HG03159 (cell line): ENCODE measurements around the gene EDAR.

Experiments
- ATAC-seq: cut with Tn5 transposase; IDR thresholded peaks from one replicate; pipeline ENCODE4 v1.9.1; 2021; ENCODE audit warnings: mild to moderate bottlenecking, moderate library complexity; ENCODE audit not compliant: unreplicated experiment

The EDAR gene

GRCh38 chr2:108969856-108970255 lies 19.2 kb downstream of the EDAR start:
- ATAC-seq = no peak

GRCh38 chr2:108968619-108969018 lies 20.4 kb downstream of the EDAR start:
- no peak for ATAC-seq

- ATAC-seq = no peak
Measured at GRCh38 chr2:108967757-108968156, 21.3 kb downstream of the EDAR start.

GRCh38 chr2:108965540-108966289 lies 23.3 kb downstream of the EDAR start:
- no peak for ATAC-seq

GRCh38 chr2:108963057-108963456 lies 26.0 kb downstream of the EDAR start:
- ATAC-seq = no peak

DNA sequence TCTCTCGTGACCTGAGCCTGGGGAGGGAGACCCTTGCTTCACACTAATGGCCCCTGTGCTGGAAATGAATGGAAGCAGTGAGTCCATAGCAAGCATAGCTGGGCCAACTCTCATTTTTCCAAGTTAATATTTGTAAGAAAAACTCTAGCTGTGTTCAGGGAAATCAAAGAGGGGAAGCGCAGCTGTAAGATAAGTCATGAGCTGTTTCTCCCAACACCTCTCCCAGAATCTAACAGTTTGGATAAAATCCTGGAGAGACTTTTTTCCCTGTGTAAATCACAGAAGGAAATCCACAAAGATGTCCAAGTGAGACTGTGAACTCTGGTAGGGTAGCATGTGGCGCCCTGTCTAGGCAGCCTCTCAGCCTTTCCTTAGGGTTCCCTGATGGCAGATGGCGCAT lies 27.2 kb downstream of the EDAR start:
- no peak for ATAC-seq

GRCh38 chr2:108960006-108960405 lies 29.0 kb downstream of the EDAR start:
- ATAC-seq = no peak

- no peak for ATAC-seq
Measured at GRCh38 chr2:108959401-108959800, 29.6 kb downstream of the EDAR start.

- ATAC-seq = no peak
Measured at GRCh38 chr2:108958632-108959341, 30.2 kb downstream of the EDAR start.

GRCh38 chr2:108958002-108958401 lies 31.0 kb downstream of the EDAR start:
- no peak for ATAC-seq

DNA sequence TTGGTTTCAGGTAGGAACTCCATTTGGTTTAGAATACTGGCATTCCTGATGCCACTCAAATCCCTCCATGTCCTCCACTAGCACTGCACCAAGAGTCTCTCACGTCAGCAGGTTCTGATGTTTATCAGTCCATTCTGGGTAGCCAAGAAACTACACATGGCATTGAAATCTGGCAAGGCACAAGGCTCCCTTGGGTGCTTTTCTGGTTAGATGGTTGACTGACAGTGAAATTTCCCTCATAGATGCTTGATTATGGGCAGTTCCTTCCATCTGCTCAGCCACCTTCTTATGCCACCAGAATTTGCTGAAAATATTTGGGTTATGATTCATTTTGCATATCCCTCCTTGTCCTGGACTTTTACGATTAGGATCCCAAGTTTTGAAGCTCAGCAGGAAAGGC lies 32.6 kb downstream of the EDAR start:
- no peak for ATAC-seq

DNA sequence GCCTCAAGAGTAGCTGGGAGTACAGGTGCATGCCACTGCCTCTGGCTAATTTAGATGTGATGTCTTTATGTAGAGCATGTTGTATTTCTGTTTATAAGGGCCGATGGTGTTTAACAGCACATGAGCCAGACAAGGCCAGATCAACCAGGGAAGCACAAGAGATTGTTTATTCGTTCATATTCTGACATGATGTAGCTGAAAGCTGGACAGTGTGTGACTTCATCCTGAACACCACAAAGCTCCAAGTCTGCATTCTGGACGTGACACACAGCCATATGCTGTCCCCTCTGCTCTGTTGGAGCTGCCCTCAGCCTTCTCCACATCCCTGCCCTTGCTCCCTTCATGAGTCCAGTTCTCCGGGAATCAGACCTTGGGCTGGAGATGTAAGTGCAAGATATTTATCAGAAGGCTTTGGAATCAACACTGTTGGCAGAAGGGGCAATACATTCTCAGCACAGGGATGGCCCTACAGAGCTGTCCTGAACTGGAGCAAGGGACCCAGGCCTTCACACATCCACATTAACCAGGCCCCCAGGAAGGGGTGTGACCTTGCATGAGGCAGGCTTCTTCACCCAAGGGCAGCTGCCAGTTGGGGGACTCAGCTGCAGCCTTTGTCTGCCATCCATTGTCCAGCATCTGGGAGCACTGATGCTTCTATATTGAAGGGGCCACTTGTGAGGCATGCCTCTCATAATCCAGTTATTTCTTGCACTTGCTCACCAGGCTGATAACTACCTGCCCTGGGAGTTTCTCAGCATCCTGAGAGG lies 38.5 kb downstream of the EDAR start:
- ATAC-seq = no peak

DNA sequence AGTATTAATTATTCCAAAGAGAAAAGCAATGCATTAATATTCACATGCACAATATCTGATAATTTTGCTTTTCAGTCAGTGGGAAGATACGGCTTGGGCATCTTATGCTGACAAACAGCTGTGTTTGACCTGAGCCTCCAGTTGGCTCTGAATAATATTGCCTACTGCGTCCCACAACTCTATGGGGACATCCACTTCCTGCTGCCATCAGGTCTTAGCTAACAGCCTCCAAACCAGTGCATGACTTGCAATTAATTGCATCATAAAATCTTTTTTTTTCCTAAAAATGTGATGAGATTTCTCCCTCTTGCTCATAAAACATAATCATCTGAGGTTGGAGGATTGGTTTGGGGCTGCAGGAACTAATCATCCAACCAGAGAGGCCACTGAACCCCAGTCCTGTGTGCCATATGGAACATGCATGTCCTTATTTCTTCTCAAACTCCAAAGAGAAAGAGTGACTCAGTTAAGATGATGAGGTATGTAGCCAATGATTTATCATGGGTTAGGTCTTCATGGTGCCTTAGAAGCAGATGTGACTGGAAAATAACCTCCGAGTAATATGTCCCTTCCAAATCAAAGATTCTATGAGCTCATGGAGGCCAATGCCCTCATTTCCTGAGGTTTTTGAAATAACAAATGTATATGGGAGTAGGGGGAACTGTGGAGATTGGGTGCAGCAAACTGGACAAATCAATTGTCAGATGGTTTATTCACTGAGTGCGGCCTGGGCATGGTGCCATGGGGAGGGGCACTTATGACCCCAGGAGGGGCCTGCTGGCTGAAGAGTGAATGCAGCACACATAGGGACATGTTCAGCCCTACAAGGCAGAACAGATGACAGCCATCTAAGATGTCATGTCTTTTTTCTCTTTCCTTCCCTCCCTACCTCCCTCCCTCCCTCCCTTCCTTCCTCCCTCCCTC lies 39.4 kb downstream of the EDAR start:
- no peak for ATAC-seq

DNA sequence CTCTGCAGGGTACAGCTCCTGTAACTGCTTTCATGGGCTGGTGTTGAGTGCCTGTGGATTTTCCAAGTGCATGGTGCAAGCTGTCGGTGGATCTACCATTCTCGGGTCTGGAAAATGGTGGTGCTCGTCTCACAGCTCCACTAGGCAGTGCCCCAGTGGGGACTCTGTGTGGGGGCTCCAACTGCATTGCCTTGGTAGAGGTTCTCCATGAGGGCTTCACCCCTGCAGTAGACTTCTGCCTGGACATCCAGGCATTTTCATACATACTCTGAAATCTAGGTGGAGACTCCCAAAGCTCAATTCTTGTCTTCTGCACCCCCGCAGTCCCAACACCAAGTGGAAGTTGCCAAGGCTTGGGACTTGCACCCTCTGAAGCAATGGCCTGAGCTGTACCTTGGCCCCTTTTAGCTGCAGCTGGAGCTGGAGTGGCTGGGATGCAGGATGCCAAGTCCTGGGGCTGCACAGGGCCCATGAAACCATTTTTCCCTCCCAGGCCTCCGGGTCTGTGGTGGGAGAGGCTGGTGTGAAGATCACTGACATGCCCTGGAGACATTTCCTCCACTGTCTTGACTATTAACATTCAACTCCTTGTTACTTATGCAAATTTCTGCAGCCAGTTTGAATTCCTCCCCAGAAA lies 41.6 kb downstream of the EDAR start:
- ATAC-seq = no peak

DNA sequence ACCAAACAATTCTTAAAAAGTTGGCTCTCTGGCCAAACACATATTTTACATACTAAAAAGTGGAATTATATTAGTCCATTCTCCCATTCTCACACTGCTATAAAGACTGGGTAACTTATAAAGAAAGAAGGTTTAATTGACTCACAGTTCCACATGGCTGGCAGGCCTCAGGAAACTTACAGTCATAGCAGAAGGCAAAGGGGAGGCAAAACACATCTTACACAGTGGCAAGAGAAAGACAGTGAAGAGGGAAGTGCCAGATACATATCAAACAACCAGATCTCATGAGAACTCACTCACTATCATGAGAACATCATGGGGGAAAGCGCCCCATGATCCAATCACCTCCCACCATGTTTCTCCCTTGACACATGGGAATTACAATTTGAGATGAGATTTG lies 42.6 kb downstream of the EDAR start:
- ATAC-seq = no peak

- no peak for ATAC-seq
Measured at GRCh38 chr2:108945969-108946368, 43.1 kb downstream of the EDAR start.

GRCh38 chr2:108944601-108945331 lies 44.3 kb downstream of the EDAR start:
- ATAC-seq = no peak

- ATAC-seq = no peak
Measured at GRCh38 chr2:108943751-108944150, 45.3 kb downstream of the EDAR start.

GRCh38 chr2:108942888-108943287 lies 46.1 kb downstream of the EDAR start:
- ATAC-seq = no peak
